ENCODE results near the gene OXT. TPM values are rescaled to one million over a fixed set of nuclear protein-coding genes. Genes with fewer than 3 reads are reported as not detected.

OXT gene
- total and polyA plus RNA-seq, 2 of the 8 experiments (the other 6 are each of a cell fraction or from before 2014, with no cell fraction given): not detected

- no peak overlapping the region for H3K18ac ChIP-seq (ENCODE audit: extremely low read depth, low read length)
- no peak for TF ChIP-seq KDM4A (IDR thresholded peaks at IDR 0.05; ENCODE audit: low read depth, low read length, severe bottlenecking)
- TF ChIP-seq CBX8 (IDR thresholded peaks at IDR 0.05; ENCODE audit: borderline replicate concordance, low read depth, low read length): no peak
- TF ChIP-seq GABPA (IDR thresholded peaks at IDR 0.05; ENCODE audit: borderline replicate concordance, insufficient read depth, low read length): no peak
Measured at GRCh38 chr20:3088031-3088430, 16.6 kb downstream of the OXT start.

More at GRCh38 chr20:3088031-3088430, 16.6 kb downstream of the OXT start:
- H3K4ac ChIP-seq (replicated peaks; ENCODE audit: insufficient read length, low read depth, low read length): no peak overlapping the region
- 0 out of 2 replicates have a peak overlapping the region, but pooled peaks have one; percentile 63 for H2BK15ac ChIP-seq (ENCODE audit: low read length)
- H3K27ac ChIP-seq (ENCODE audit: low read depth, low read length): no peak overlapping the region
- H3K23ac ChIP-seq (ENCODE audit: insufficient read length): no peak overlapping the region
- H3K9ac ChIP-seq (replicated peaks in 1 of 4; ENCODE audit: extremely low read depth in 1 of 4, low read depth in 3 of 4, low read length in 3 of 4): no peak overlapping the region
- H2BK120ac ChIP-seq (replicated peaks; ENCODE audit: low read depth, low read length): no peak overlapping the region
- no peak overlapping the region for H2AFZ ChIP-seq (ENCODE audit: low read length)
- no peak overlapping the region for H3K56ac ChIP-seq (replicated peaks; ENCODE audit: insufficient read length, low read depth, low read length)
- H3K27me3 ChIP-seq (replicated peaks in 1 of 4; ENCODE audit: control insufficient read depth in 3 of 4, extremely low read depth in 1 of 4, insufficient read depth in 3 of 4, low read length in 3 of 4): peaks cover 9 to 31% (median 23%) of the 10 kb centered on the region in 4 experiments
- no peak overlapping the region for H3K4me2 ChIP-seq (ENCODE audit: insufficient read depth in 1 of 2, low read depth in 2 of 2, low read length in 2 of 2)
- no peak overlapping the region for H3K4me3 ChIP-seq (ENCODE audit: extremely low read depth in 1 of 4, insufficient read depth in 2 of 4, low read depth in 3 of 4, low read length in 4 of 4)
- no peaks in the 10 kb centered on the region for H3K9me3 ChIP-seq (ENCODE audit: insufficient read depth in 2 of 2, low read depth in 1 of 2, low read length in 1 of 2)
- H2BK12ac ChIP-seq (ENCODE audit: low read depth, low read length): no peak overlapping the region
- H3K79me2 ChIP-seq (ENCODE audit: control insufficient read depth in 1 of 2, insufficient read depth in 2 of 2, low read length in 2 of 2): no peaks in the 10 kb centered on the region
- no peak overlapping the region for H3K14ac ChIP-seq (ENCODE audit: insufficient read length)
- WGBS, 2 experiments (ENCODE audit: extremely low coverage in 1 of 2, insufficient coverage in 1 of 2, insufficient read length in 1 of 2, insufficient replicate concordance in 2 of 2, low coverage in 1 of 2, low lambda C conversion rate in 2 of 2, missing lambda C conversion rate in 1 of 2): 83% methylated on average over 7 of the region's 7 CpGs; no CpG with 5 or more reads in 1 of the 2 experiments
- peaks cover 0 to 10% (median 6%) of the 10 kb centered on the region in 4 experiments; a peak in 5 of 7 replicates for H3K4me1 ChIP-seq (replicated peaks in 1 of 4; ENCODE audit: control insufficient read depth in 3 of 4, insufficient read depth in 4 of 4, low read length in 3 of 4)
- DNase-seq (ENCODE audit: low read depth in 1 of 2, low spot score in 2 of 2) (no peak), FAIRE-seq (no peak)
- H4K91ac ChIP-seq (replicated peaks; ENCODE audit: insufficient read length, low read length): no peak overlapping the region
- POLR2A ChIA-PET (ENCODE audit: partially characterized antibody): no interaction called here
- CTCF ChIA-PET (ENCODE audit: partially characterized antibody): interaction anchor here (0.7 to 1.8 kb wide), 6 partner anchors 11 to 171 kb away, joined by 3 to 7 read pairs (median 4); no protein-coding TSS in a partner anchor
- no peak overlapping the region for H2BK5ac ChIP-seq (ENCODE audit: low read depth, low read length)
- no peak overlapping the region for H2AK5ac ChIP-seq (ENCODE audit: low read depth, low read length)
- H3K23me2 ChIP-seq (ENCODE audit: low read depth, low read length): peaks cover 5% of the 10 kb centered on the region; the same call in 1 of the 2 replicates
- H4K8ac ChIP-seq (ENCODE audit: extremely low read depth, insufficient read depth, low read length): no peak overlapping the region; the same call in 1 of the 2 replicates
- no peaks in the 10 kb centered on the region for H3K79me1 ChIP-seq (ENCODE audit: low read depth, low read length)
- H2BK20ac ChIP-seq (ENCODE audit: low read length): no peak overlapping the region
- no peaks in the 10 kb centered on the region for H4K20me1 ChIP-seq (replicated peaks in 1 of 2; ENCODE audit: control insufficient read depth in 1 of 2, insufficient read depth in 2 of 2, low read length in 2 of 2)
- H4K5ac ChIP-seq (ENCODE audit: insufficient read length, low read depth, low read length): no peak overlapping the region
- H3K36me3 ChIP-seq (ENCODE audit: control insufficient read depth in 2 of 4, insufficient read depth in 4 of 4, low read length in 3 of 4): no peaks in the 10 kb centered on the region

Data from H1 (cell line).